Effector memory CD4-positive, alpha-beta T cell (primary cell): ENCODE data around the gene COBL.

ENCODE experiments used
- DNase-seq, 3 donors: peaks; one replicate each; pipeline ENCODE4 v3.0.0-alpha.2; 2020
- H3K27ac ChIP-seq: 2 replicates; pipeline ENCODE4 v1.7.0; 2013; ENCODE audit warnings: mild to moderate bottlenecking, low read length, moderate library complexity; ENCODE audit not compliant: insufficient read depth, poor library complexity, severe bottlenecking
- H3K27me3 ChIP-seq: replicated peaks from 2 replicates; pipeline ENCODE4 v1.7.0; 2013; ENCODE audit warnings: mild to moderate bottlenecking, low read length; ENCODE audit not compliant: insufficient read depth, control insufficient read depth, poor library complexity, severe bottlenecking
- H3K36me3 ChIP-seq: 2 replicates; pipeline ENCODE4 v1.7.0; 2013; ENCODE audit warnings: mild to moderate bottlenecking, low read length, moderate library complexity; ENCODE audit not compliant: control insufficient read depth, insufficient read depth
- H3K4me1 ChIP-seq: 2 replicates; pipeline ENCODE4 v1.7.0; 2013; ENCODE audit warnings: low read length, mild to moderate bottlenecking; ENCODE audit not compliant: control insufficient read depth, insufficient read depth, poor library complexity, severe bottlenecking
- H3K4me3 ChIP-seq: 2 replicates; pipeline ENCODE4 v1.7.0; 2013; ENCODE audit warnings: low read length, low read depth, mild to moderate bottlenecking; ENCODE audit not compliant: insufficient read depth, poor library complexity, severe bottlenecking
- H3K9me3 ChIP-seq: 2 replicates; pipeline ENCODE4 v1.7.0; 2013; ENCODE audit warnings: mild to moderate bottlenecking, low read length, moderate library complexity; ENCODE audit not compliant: control insufficient read depth

COBL gene

GRCh38 chr7:51158742-51159445 lies 157.7 kb downstream of the COBL start:
- Histone ChIP-seq H3K36me3 (no peaks in the 10 kb centered on the region), H3K27me3 (no peaks in the 10 kb centered on the region), H3K27ac (no peak overlapping the region), H3K4me1 (no peaks in the 10 kb centered on the region), H3K9me3 (no peaks in the 10 kb centered on the region), H3K4me3 (no peak overlapping the region)
- DNase-seq: no peak

GRCh38 chr7:51158211-51158610 lies 158.4 kb downstream of the COBL start:
- Histone ChIP-seq H3K27me3 (no peaks in the 10 kb centered on the region), H3K27ac (no peak overlapping the region), H3K4me1 (no peaks in the 10 kb centered on the region), H3K9me3 (no peaks in the 10 kb centered on the region), H3K4me3 (no peak overlapping the region), H3K36me3 (no peaks in the 10 kb centered on the region)
- no peak for DNase-seq

GRCh38 chr7:51154201-51154600 lies 162.4 kb downstream of the COBL start:
- Histone ChIP-seq H3K4me1 (no peaks in the 10 kb centered on the region), H3K9me3 (no peaks in the 10 kb centered on the region), H3K36me3 (no peaks in the 10 kb centered on the region), H3K27ac (no peak overlapping the region), H3K27me3 (no peaks in the 10 kb centered on the region), H3K4me3 (no peak overlapping the region)
- no peak for DNase-seq

- Histone ChIP-seq H3K4me1 (no peaks in the 10 kb centered on the region), H3K27me3 (no peaks in the 10 kb centered on the region), H3K9me3 (no peaks in the 10 kb centered on the region), H3K27ac (no peak overlapping the region), H3K36me3 (no peaks in the 10 kb centered on the region), H3K4me3 (no peak overlapping the region)
- no peak for DNase-seq
Measured at GRCh38 chr7:51152706-51153200, 163.9 kb downstream of the COBL start.

- H3K4me1 ChIP-seq: no peaks in the 10 kb centered on the region
- no peaks in the 10 kb centered on the region for H3K36me3 ChIP-seq
- H3K9me3 ChIP-seq: peaks cover 6% of the 10 kb centered on the region
- H3K4me3 ChIP-seq: no peak overlapping the region
- DNase-seq: no peak
- H3K27ac ChIP-seq: no peak overlapping the region
- no peaks in the 10 kb centered on the region for H3K27me3 ChIP-seq
Measured at GRCh38 chr7:51151455-51151854, 165.2 kb downstream of the COBL start.

- H3K27me3 ChIP-seq: no peaks in the 10 kb centered on the region
- H3K4me3 ChIP-seq: no peak overlapping the region
- H3K36me3 ChIP-seq: no peaks in the 10 kb centered on the region
Measured at GRCh38 chr7:51150193-51150592, 166.4 kb downstream of the COBL start.

GRCh38 chr7:51148216-51148615 lies 168.4 kb downstream of the COBL start:
- Histone ChIP-seq H3K36me3 (no peaks in the 10 kb centered on the region), H3K4me3 (no peak overlapping the region), H3K27me3 (no peaks in the 10 kb centered on the region), H3K4me1 (no peaks in the 10 kb centered on the region), H3K9me3 (peaks cover 6% of the 10 kb centered on the region), H3K27ac (no peak overlapping the region)
- no peak for DNase-seq

More at GRCh38 chr7:51150193-51150592, 166.4 kb downstream of the COBL start:
- peaks cover 6% of the 10 kb centered on the region for H3K9me3 ChIP-seq
- no peak for DNase-seq
- H3K27ac ChIP-seq: no peak overlapping the region
- H3K4me1 ChIP-seq: no peaks in the 10 kb centered on the region

GRCh38 chr7:51146816-51147586 lies 169.6 kb downstream of the COBL start:
- no peaks in the 10 kb centered on the region for H3K27me3 ChIP-seq
- no peak for DNase-seq
- H3K9me3 ChIP-seq: peaks cover 6% of the 10 kb centered on the region
- no peak overlapping the region for H3K4me3 ChIP-seq
- H3K27ac ChIP-seq: no peak overlapping the region
- H3K36me3 ChIP-seq: no peaks in the 10 kb centered on the region
- no peaks in the 10 kb centered on the region for H3K4me1 ChIP-seq

- no peaks in the 10 kb centered on the region for H3K4me1 ChIP-seq
- no peak for DNase-seq
- H3K9me3 ChIP-seq: peaks cover 6% of the 10 kb centered on the region
- no peaks in the 10 kb centered on the region for H3K27me3 ChIP-seq
- H3K36me3 ChIP-seq: no peaks in the 10 kb centered on the region
- no peak overlapping the region for H3K4me3 ChIP-seq
- H3K27ac ChIP-seq: no peak overlapping the region
Measured at GRCh38 chr7:51144178-51144577, 172.4 kb downstream of the COBL start.

- Histone ChIP-seq H3K36me3 (no peaks in the 10 kb centered on the region), H3K4me1 (no peaks in the 10 kb centered on the region), H3K27ac (no peak overlapping the region), H3K9me3 (peaks cover 6% of the 10 kb centered on the region), H3K4me3 (no peak overlapping the region), H3K27me3 (no peaks in the 10 kb centered on the region)
- DNase-seq: no peak
Measured at GRCh38 chr7:51142741-51143385, 173.7 kb downstream of the COBL start.
